Activated naive CD4-positive, alpha-beta T cell treated with anti-CD3 and anti-CD28 coated beads, Interleukin-2, amount 10 ng/mL, durations not matched to agents 7 days and 5 days (primary cell): ENCODE data around the gene KANSL1.

Source experiments
- CTCF ChIA-PET: fragments of 350-600 bp; sonication (Branson Sonifier 250); formaldehyde crosslinking; loops from one replicate; lab custom pipeline; 2021; ENCODE audit warnings: antibody characterized with exemption; lab: Charles Lee
- DNase-seq: peaks from one replicate; pipeline ENCODE4 v3.0.0-alpha.2; 2020
- H3K27ac Mint-ChIP-seq: one replicate; pipeline ENCODE4 v1.8.0; 2021; ENCODE audit warnings: mild to moderate bottlenecking, moderate library complexity, mixed read lengths
- H3K27me3 Mint-ChIP-seq: one replicate; pipeline ENCODE4 v1.8.0; 2021; ENCODE audit warnings: mild to moderate bottlenecking, mixed read lengths
- H3K36me3 Mint-ChIP-seq: one replicate; pipeline ENCODE4 v1.8.0; 2021; ENCODE audit warnings: mixed read lengths
- H3K4me1 Mint-ChIP-seq: one replicate; pipeline ENCODE4 v1.8.0; 2021; ENCODE audit warnings: mixed read lengths
- H3K4me3 Mint-ChIP-seq: one replicate; pipeline ENCODE4 v1.8.0; 2021; ENCODE audit warnings: mild to moderate bottlenecking, moderate library complexity, mixed read lengths
- H3K9me3 Mint-ChIP-seq: one replicate; pipeline ENCODE4 v1.8.0; 2021; ENCODE audit warnings: mixed read lengths

The KANSL1 gene

DNA sequence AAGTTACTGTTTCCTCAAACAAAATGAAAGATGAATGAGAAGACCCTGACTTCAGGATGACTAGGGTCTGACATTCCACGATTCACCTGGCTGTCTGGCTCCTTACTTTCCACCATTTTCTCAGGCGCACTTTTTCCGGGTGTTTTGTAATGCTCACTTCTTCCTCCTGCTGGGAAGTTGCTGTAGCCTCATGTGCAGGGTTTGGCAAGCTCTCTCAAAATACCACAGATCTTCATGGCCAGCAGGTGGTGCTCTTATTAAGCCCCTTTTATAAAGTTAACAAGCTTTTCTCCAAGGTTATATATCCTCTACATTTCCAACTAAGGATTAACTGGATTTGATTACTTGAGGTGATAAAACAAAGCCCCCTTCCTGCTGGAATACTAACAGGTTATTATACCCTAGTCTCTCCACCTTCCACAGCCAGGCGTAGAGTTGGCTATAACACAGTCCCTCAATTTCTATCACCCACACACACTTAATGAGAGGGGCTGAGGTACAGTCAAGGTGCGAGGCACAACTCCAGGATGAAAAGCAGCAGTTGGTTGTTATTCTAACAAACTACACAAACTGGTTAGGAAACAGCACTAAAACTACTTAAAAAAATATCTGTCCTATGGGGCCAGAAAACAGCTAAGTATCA is 148.8 kb downstream of the KANSL1 start:
- peaks cover 3% of the 10 kb centered on the region for H3K4me1 Mint-ChIP-seq
- no peaks in the 10 kb centered on the region for H3K9me3 Mint-ChIP-seq
- no peak overlapping the region for H3K27ac Mint-ChIP-seq
- H3K36me3 Mint-ChIP-seq, result peaks cover 61% of the 10 kb centered on the region
- DNase-seq, result peak; percentile 71
- no peaks in the 10 kb centered on the region for H3K27me3 Mint-ChIP-seq
- no peak overlapping the region for H3K4me3 Mint-ChIP-seq
- CTCF ChIA-PET, result interaction anchor here (0.7 to 4.1 kb wide), 19 partner anchors 8 to 170 kb away, joined by 3 to 50 read pairs (median 6); partner anchors contain the start of gene STH

- H3K27ac Mint-ChIP-seq, result no peak overlapping the region
- no peak overlapping the region for H3K4me3 Mint-ChIP-seq
- H3K27me3 Mint-ChIP-seq, result no peaks in the 10 kb centered on the region
- CTCF ChIA-PET, result interaction anchor here (0.7 to 4.1 kb wide), 15 partner anchors 7 to 171 kb away, joined by 3 to 50 read pairs (median 7); partner anchors contain the start of gene STH
- DNase-seq, result no peak
- H3K36me3 Mint-ChIP-seq, result peaks cover 66% of the 10 kb centered on the region
- H3K4me1 Mint-ChIP-seq, result peaks cover 3% of the 10 kb centered on the region
- no peaks in the 10 kb centered on the region for H3K9me3 Mint-ChIP-seq
Measured at GRCh38 chr17:46043606-46044005, 149.6 kb downstream of the KANSL1 start.

- peaks cover 3% of the 10 kb centered on the region for H3K4me1 Mint-ChIP-seq
- no peak for DNase-seq
- no peaks in the 10 kb centered on the region for H3K9me3 Mint-ChIP-seq
- CTCF ChIA-PET, result interaction anchor here (0.8 to 4.1 kb wide), 4 partner anchors 40 to 168 kb away, joined by 4 to 50 read pairs (median 20); no protein-coding TSS in a partner anchor
- no peak overlapping the region for H3K27ac Mint-ChIP-seq
- H3K36me3 Mint-ChIP-seq, result peaks cover 71% of the 10 kb centered on the region
- no peak overlapping the region for H3K4me3 Mint-ChIP-seq
- no peaks in the 10 kb centered on the region for H3K27me3 Mint-ChIP-seq
Measured at GRCh38 chr17:46042925-46043324, 150.3 kb downstream of the KANSL1 start.

GRCh38 chr17:46042246-46042645 is 151.0 kb downstream of the KANSL1 start:
- Mint-ChIP-seq H3K27me3 (no peaks in the 10 kb centered on the region), H3K9me3 (no peaks in the 10 kb centered on the region), H3K36me3 (peaks cover 71% of the 10 kb centered on the region), H3K27ac (no peak overlapping the region), H3K4me1 (peaks cover 3% of the 10 kb centered on the region), H3K4me3 (no peak overlapping the region)
- CTCF ChIA-PET, result interaction anchor here (3.7 to 4.1 kb wide), 3 partner anchors 39 to 169 kb away, joined by 18 to 50 read pairs (median 23); no protein-coding TSS in a partner anchor
- no peak for DNase-seq

DNA sequence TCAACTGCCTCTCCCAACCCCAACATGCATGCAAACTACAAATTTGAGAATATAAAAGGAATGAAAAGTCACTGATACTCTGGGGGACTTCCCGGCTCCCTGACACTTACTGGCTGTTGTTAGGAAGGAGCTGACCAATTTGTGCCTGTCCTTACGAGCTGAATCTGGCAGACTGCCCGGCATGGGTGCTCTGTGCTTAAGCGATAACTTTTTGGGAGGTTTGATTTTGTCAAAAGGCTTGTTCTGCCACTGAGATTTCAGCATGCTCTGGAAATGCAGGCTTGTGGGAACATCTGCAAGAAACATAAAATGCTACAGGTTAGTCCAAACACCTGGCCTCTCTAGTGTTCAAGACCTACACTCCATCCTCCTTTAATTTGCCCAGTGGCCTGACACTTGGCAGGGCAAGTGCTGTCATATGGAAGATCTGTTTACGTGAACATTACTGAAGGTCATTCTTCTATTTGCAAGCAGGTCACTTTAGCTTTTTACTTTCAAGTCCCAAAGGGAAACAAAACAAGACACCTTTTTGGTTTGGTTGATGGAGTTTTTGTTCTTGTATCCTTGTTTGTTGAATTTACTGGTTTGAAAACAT is 153.5 kb downstream of the KANSL1 start:
- CTCF ChIA-PET, result interaction anchor here (0.7 to 1.1 kb wide), 2 partner anchors 42 to 175 kb away, joined by 3 read pairs; no protein-coding TSS in a partner anchor
- Mint-ChIP-seq H3K9me3 (no peaks in the 10 kb centered on the region), H3K27me3 (no peaks in the 10 kb centered on the region), H3K27ac (no peak overlapping the region), H3K4me1 (peaks cover 6% of the 10 kb centered on the region), H3K36me3 (peaks cover 74% of the 10 kb centered on the region), H3K4me3 (no peak overlapping the region)
- no peak for DNase-seq

- Mint-ChIP-seq H3K9me3 (no peaks in the 10 kb centered on the region), H3K27ac (peak overlapping the region; percentile 15), H3K4me1 (peaks cover 3% of the 10 kb centered on the region), H3K36me3 (peaks cover 77% of the 10 kb centered on the region), H3K4me3 (no peak overlapping the region), H3K27me3 (no peaks in the 10 kb centered on the region)
- CTCF ChIA-PET, result interaction anchor here (0.7 to 1.1 kb wide), 2 partner anchors 41 to 176 kb away, joined by 3 read pairs; no protein-coding TSS in a partner anchor
- no peak for DNase-seq
Measured at GRCh38 chr17:46038937-46039336, 154.3 kb downstream of the KANSL1 start.

DNA sequence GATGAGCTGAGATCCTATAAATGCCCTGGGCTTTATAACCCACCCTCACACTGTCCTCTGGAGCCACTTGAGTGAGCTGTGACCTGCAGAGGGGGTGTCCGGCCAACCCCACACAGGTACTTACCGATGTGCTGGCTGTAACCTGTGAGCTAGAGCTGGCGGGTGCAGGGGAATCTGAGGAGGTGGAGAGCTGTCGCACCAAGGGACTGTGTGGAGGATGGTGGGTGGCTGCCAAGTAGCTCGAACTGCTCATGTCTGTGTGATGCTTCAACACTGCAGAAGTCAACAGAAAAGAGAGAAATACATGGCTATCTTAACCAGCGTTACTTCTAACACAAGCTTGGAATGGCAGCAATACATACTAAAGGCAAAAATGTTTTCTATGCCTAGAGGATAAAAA is 154.8 kb downstream of the KANSL1 start:
- no peaks in the 10 kb centered on the region for H3K9me3 Mint-ChIP-seq
- no peak for DNase-seq
- no peaks in the 10 kb centered on the region for H3K27me3 Mint-ChIP-seq
- no peak overlapping the region for H3K4me3 Mint-ChIP-seq
- peaks cover 3% of the 10 kb centered on the region for H3K4me1 Mint-ChIP-seq
- peaks cover 74% of the 10 kb centered on the region for H3K36me3 Mint-ChIP-seq
- peak overlapping the region; percentile 15 for H3K27ac Mint-ChIP-seq
- CTCF ChIA-PET, result interaction anchor here (1.1 kb wide), 1 partner anchor 176 kb away, joined by 3 read pairs; no protein-coding TSS in a partner anchor

DNA sequence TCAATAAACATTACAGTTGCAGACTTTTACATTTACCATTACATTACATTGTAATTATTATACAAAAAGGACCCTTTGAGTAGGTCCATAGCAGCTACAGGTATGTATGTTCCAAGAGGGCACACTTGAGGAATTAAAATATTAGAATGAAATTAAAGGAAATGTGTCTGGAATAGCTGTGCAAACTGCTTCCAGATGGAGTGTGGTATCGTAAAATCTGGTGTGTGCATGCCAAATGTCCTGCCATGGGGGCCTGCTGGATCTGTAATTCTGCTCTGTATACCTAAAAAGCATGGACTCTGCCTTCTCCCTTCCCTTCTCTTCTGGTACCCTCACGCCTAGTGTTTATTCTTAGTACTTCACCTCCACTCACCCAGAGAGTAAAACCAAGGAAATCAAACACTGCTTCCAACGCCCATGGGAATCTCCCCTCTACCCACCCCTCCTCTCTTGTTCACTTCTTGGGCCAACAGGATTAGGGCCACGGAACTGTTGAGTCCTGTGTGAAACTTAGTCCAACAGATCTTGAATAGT is 155.4 kb downstream of the KANSL1 start:
- Mint-ChIP-seq H3K4me3 (no peak overlapping the region), H3K36me3 (peaks cover 74% of the 10 kb centered on the region), H3K9me3 (no peaks in the 10 kb centered on the region), H3K27me3 (no peaks in the 10 kb centered on the region), H3K27ac (no peak overlapping the region), H3K4me1 (peaks cover 3% of the 10 kb centered on the region)
- CTCF ChIA-PET, result no interaction called here
- no peak for DNase-seq

- H3K27ac Mint-ChIP-seq, result peak overlapping the region; percentile 25
- peaks cover 78% of the 10 kb centered on the region for H3K36me3 Mint-ChIP-seq
- H3K27me3 Mint-ChIP-seq, result no peaks in the 10 kb centered on the region
- H3K9me3 Mint-ChIP-seq, result no peaks in the 10 kb centered on the region
- CTCF ChIA-PET, result interaction anchor here (0.8 kb wide), 1 partner anchor 8 kb away, joined by 5 read pairs; no protein-coding TSS in a partner anchor
- H3K4me3 Mint-ChIP-seq, result no peak overlapping the region
- no peak for DNase-seq
- peaks cover 3% of the 10 kb centered on the region for H3K4me1 Mint-ChIP-seq
Measured at GRCh38 chr17:46036491-46036890, 156.7 kb downstream of the KANSL1 start.

GRCh38 chr17:46035112-46035818 is 158.0 kb downstream of the KANSL1 start:
- CTCF ChIA-PET, result interaction anchor here (1.0 to 3.1 kb wide), 2 partner anchors 10 to 178 kb away, joined by 3 to 17 read pairs; no protein-coding TSS in a partner anchor
- no peaks in the 10 kb centered on the region for H3K9me3 Mint-ChIP-seq
- DNase-seq, result no peak
- no peak overlapping the region for H3K4me3 Mint-ChIP-seq
- no peaks in the 10 kb centered on the region for H3K27me3 Mint-ChIP-seq
- H3K4me1 Mint-ChIP-seq, result peaks cover 3% of the 10 kb centered on the region
- H3K36me3 Mint-ChIP-seq, result peaks cover 81% of the 10 kb centered on the region
- H3K27ac Mint-ChIP-seq, result peak overlapping the region; percentile 4

- no peak overlapping the region for H3K4me3 Mint-ChIP-seq
- H3K4me1 Mint-ChIP-seq, result peaks cover 6% of the 10 kb centered on the region
- no peaks in the 10 kb centered on the region for H3K27me3 Mint-ChIP-seq
- no peak overlapping the region for H3K27ac Mint-ChIP-seq
- no peak for DNase-seq
- peaks cover 74% of the 10 kb centered on the region for H3K36me3 Mint-ChIP-seq
- CTCF ChIA-PET, result interaction anchor here (3.1 kb wide), 1 partner anchor 11 kb away, joined by 17 read pairs; no protein-coding TSS in a partner anchor
- H3K9me3 Mint-ChIP-seq, result no peaks in the 10 kb centered on the region
Measured at GRCh38 chr17:46033392-46033791, 159.8 kb downstream of the KANSL1 start.

GRCh38 chr17:46032909-46033308 is 160.3 kb downstream of the KANSL1 start:
- H3K4me3 Mint-ChIP-seq, result no peak overlapping the region
- H3K27me3 Mint-ChIP-seq, result no peaks in the 10 kb centered on the region
- H3K9me3 Mint-ChIP-seq, result no peaks in the 10 kb centered on the region
- CTCF ChIA-PET, result interaction anchor here (3.1 kb wide), 1 partner anchor 12 kb away, joined by 17 read pairs; no protein-coding TSS in a partner anchor
- no peak for DNase-seq
- no peak overlapping the region for H3K27ac Mint-ChIP-seq
- peaks cover 6% of the 10 kb centered on the region for H3K4me1 Mint-ChIP-seq
- H3K36me3 Mint-ChIP-seq, result peaks cover 74% of the 10 kb centered on the region

GRCh38 chr17:46031920-46032319 is 161.3 kb downstream of the KANSL1 start:
- H3K4me3 Mint-ChIP-seq, result no peak overlapping the region
- H3K9me3 Mint-ChIP-seq, result no peaks in the 10 kb centered on the region
- H3K4me1 Mint-ChIP-seq, result peaks cover 9% of the 10 kb centered on the region
- no peak overlapping the region for H3K27ac Mint-ChIP-seq
- H3K36me3 Mint-ChIP-seq, result peaks cover 73% of the 10 kb centered on the region
- DNase-seq, result no peak
- H3K27me3 Mint-ChIP-seq, result no peaks in the 10 kb centered on the region
- CTCF ChIA-PET, result no interaction called here

GRCh38 chr17:46031440-46031839 is 161.8 kb downstream of the KANSL1 start:
- CTCF ChIA-PET, result no interaction called here
- Mint-ChIP-seq H3K27ac (no peak overlapping the region), H3K4me1 (peaks cover 9% of the 10 kb centered on the region), H3K27me3 (no peaks in the 10 kb centered on the region), H3K9me3 (no peaks in the 10 kb centered on the region), H3K4me3 (no peak overlapping the region), H3K36me3 (peaks cover 71% of the 10 kb centered on the region)
- no peak for DNase-seq
